ENCODE results near the gene KCNF1. TPM values are rescaled to one million over a fixed set of nuclear protein-coding genes. Genes with fewer than 3 reads are reported as not detected.

Gene KCNF1
- total RNA-seq, 4 donors from 2014 or later, result not detected

GRCh38 chr2:10883066-10883465 lies 28.7 kb upstream of the KCNF1 start:
- TF ChIP-seq CTCF (IDR thresholded peaks at IDR 0.05), result no peak
- no peak for TF ChIP-seq POLR2A (IDR thresholded peaks at IDR 0.05)
- H3K4me3 ChIP-seq (ENCODE audit: low read depth, poor library complexity, severe bottlenecking), result no peak overlapping the region
- DNase-seq (ENCODE audit: low spot score in 2 of 2), result peak in 1 of 2 donors; percentile 56
- intact Hi-C loops (cut with DNase I; ENCODE audit: low total_unique reads), result no loop called here
- WGBS, 2 donors, result 91 to 92% methylated on average over 5 to 6 of the region's 6 CpGs

- WGBS, 2 donors, result 53 to 57% methylated on average over 10 of the region's 10 CpGs
- TF ChIP-seq CTCF (IDR thresholded peaks at IDR 0.05) (no peak), POLR2A (IDR thresholded peaks at IDR 0.05) (no peak)
- DNase-seq (ENCODE audit: low spot score in 2 of 2), result peak in 1 of 2 donors; percentile 29
- intact Hi-C loops (cut with DNase I; ENCODE audit: low total_unique reads), result no loop called here
- no peak overlapping the region for H3K4me3 ChIP-seq (ENCODE audit: low read depth, poor library complexity, severe bottlenecking)
Measured at GRCh38 chr2:10883801-10884478, 27.8 kb upstream of the KCNF1 start.

GRCh38 chr2:10884574-10884975 lies 27.2 kb upstream of the KCNF1 start:
- TF ChIP-seq CTCF (IDR thresholded peaks at IDR 0.05), result no peak
- no peak for TF ChIP-seq POLR2A (IDR thresholded peaks at IDR 0.05)
- intact Hi-C loops (cut with DNase I; ENCODE audit: low total_unique reads), result no loop called here

GRCh38 chr2:10885094-10885860 lies 26.5 kb upstream of the KCNF1 start:
- DNase-seq (ENCODE audit: low spot score in 2 of 2), result peak in 1 of 2 donors; percentile 7
- WGBS, 2 donors, result 88 to 89% methylated on average over 6 of the region's 6 CpGs
- intact Hi-C loops (cut with DNase I; ENCODE audit: low total_unique reads), result no loop called here
- TF ChIP-seq CTCF (IDR thresholded peaks at IDR 0.05) (no peak), POLR2A (IDR thresholded peaks at IDR 0.05) (no peak)
- no peak overlapping the region for H3K4me3 ChIP-seq (ENCODE audit: low read depth, poor library complexity, severe bottlenecking)

More at GRCh38 chr2:10884574-10884975, 27.2 kb upstream of the KCNF1 start:
- peak in 1 of 2 donors; percentile 18 for DNase-seq (ENCODE audit: low spot score in 2 of 2)
- no peak overlapping the region for H3K4me3 ChIP-seq (ENCODE audit: low read depth, poor library complexity, severe bottlenecking)
- WGBS, 2 donors, result 56 to 62% methylated on average over 5 of the region's 5 CpGs

GRCh38 chr2:10887476-10887875 lies 24.3 kb upstream of the KCNF1 start:
- no peak for TF ChIP-seq CTCF (IDR thresholded peaks at IDR 0.05)
- TF ChIP-seq POLR2A (IDR thresholded peaks at IDR 0.05), result no peak
- intact Hi-C loops (cut with DNase I; ENCODE audit: low total_unique reads), result no loop called here
- 66 to 75% methylated on average over 3 of the region's 3 CpGs for WGBS, 2 donors
- peak in 1 of 2 donors; percentile 3 for DNase-seq (ENCODE audit: low spot score in 2 of 2)
- no peak overlapping the region for H3K4me3 ChIP-seq (ENCODE audit: low read depth, poor library complexity, severe bottlenecking)
